AG20443 (cell line): Measurements from ENCODE around the gene SOX6.

Source experiments
- DNase-seq: peaks from one replicate; pipeline ENCODE4 v3.0.0; 2012; ENCODE audit warnings: low spot score, mixed read lengths

SOX6 gene

GRCh38 chr11:15989685-15990084 is 366.7 kb downstream of the SOX6 start:
- DNase-seq, result no peak

- no peak for DNase-seq
Observed at GRCh38 chr11:15988693-15989231, 367.6 kb downstream of the SOX6 start.

GRCh38 chr11:15988016-15988550 is 368.3 kb downstream of the SOX6 start:
- no peak for DNase-seq

- DNase-seq, result no peak
Observed at GRCh38 chr11:15987046-15987445, 369.3 kb downstream of the SOX6 start.

GRCh38 chr11:15985860-15986139 is 370.5 kb downstream of the SOX6 start:
- DNase-seq, result no peak

- no peak for DNase-seq
Observed at GRCh38 chr11:15985127-15985859, 371.1 kb downstream of the SOX6 start.

- DNase-seq, result no peak
Observed at GRCh38 chr11:15981292-15981691, 375.1 kb downstream of the SOX6 start.

GRCh38 chr11:15977116-15977515 is 379.2 kb downstream of the SOX6 start:
- DNase-seq, result no peak

- DNase-seq, result peak; percentile 39
Observed at GRCh38 chr11:15976433-15977045, 379.8 kb downstream of the SOX6 start.

- DNase-seq, result no peak
Observed at GRCh38 chr11:15975742-15976141, 380.6 kb downstream of the SOX6 start.

- no peak for DNase-seq
Observed at GRCh38 chr11:15972838-15973237, 383.5 kb downstream of the SOX6 start.

- no peak for DNase-seq
Observed at GRCh38 chr11:15971215-15971546, 385.2 kb downstream of the SOX6 start.

- no peak for DNase-seq
Observed at GRCh38 chr11:15970506-15971214, 385.7 kb downstream of the SOX6 start.

GRCh38 chr11:15969701-15970329 is 386.5 kb downstream of the SOX6 start:
- peak; percentile 51 for DNase-seq

- peak; percentile 66 for DNase-seq
Observed at GRCh38 chr11:15969281-15969680, 387.1 kb downstream of the SOX6 start.

GRCh38 chr11:15968461-15969130 is 387.8 kb downstream of the SOX6 start:
- no peak for DNase-seq

GRCh38 chr11:15967966-15968365 is 388.4 kb downstream of the SOX6 start:
- no peak for DNase-seq

- no peak for DNase-seq
Observed at GRCh38 chr11:15967166-15967565, 389.2 kb downstream of the SOX6 start.

- DNase-seq, result no peak
Observed at GRCh38 chr11:15965562-15966250, 390.6 kb downstream of the SOX6 start.

GRCh38 chr11:15963266-15963665 is 393.1 kb downstream of the SOX6 start:
- no peak for DNase-seq

- DNase-seq, result no peak
Observed at GRCh38 chr11:15958910-15959309, 397.4 kb downstream of the SOX6 start.
